Measurements from ENCODE around the gene APOL3. TPM values are rescaled to one million over a fixed set of nuclear protein-coding genes. Genes with fewer than 3 reads are reported as not detected.

APOL3 gene
- total and polyA plus RNA-seq, 10 of the 15 experiments (the other 5 are each of a cell fraction or from before 2014, with no cell fraction given): 6.9 to 66.8 (median 48.5) TPM

DNA sequence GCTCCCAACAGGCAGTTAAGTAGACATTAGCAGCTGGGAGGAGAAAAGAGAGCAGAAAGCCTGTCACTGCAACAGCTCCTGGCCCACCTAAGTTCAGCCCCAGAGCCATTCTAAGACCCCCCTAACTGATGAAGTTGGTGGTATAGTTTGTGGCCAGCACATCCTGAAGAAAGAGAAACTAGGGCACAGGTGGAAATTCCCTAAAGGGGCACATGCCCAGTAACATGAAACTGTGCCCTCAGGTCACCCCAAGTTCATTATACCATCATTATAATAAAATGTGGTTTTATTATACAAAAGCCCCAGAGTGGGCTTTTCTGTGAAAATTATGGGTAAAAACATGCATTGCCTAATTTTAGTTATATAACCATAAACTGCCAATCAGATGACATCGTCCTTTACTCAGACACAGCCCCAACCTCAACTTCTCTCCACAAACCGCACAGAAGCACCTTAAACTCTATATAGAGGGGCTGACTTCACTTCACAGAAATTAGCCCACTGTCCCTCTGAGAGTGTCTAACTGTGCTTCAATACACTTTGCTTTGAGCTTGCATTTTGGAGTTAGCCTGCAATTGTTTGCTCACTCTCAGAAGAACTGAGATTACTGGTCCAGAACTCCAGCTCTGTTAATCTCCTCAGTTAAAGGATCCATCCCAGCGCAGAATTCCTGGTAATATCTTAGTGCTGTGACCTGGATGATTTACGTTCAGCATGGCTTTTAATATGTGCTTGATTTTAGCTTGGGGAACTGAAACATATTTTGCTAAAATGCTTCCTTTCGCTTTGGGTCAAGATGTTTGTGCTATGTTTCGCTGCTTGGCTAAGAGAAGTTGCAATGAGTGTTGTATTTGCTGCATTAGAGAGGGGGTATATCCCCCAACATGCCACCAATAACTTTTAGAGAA is 1.8 kb upstream of the APOL3 start (continued):
- TF ChIP-seq, protein P1, sequence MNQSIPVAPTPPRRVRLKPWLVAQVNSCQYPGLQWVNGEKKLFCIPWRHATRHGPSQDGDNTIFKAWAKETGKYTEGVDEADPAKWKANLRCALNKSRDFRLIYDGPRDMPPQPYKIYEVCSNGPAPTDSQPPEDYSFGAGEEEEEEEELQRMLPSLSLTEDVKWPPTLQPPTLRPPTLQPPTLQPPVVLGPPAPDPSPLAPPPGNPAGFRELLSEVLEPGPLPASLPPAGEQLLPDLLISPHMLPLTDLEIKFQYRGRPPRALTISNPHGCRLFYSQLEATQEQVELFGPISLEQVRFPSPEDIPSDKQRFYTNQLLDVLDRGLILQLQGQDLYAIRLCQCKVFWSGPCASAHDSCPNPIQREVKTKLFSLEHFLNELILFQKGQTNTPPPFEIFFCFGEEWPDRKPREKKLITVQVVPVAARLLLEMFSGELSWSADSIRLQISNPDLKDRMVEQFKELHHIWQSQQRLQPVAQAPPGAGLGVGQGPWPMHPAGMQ (IDR thresholded peaks at IDR 0.05; ENCODE audit: borderline replicate concordance): no peak
- no peak for TF ChIP-seq JUND (IDR thresholded peaks at IDR 0.05; ENCODE audit: low read depth, low read length)
- no peak for TF ChIP-seq SUZ12 (IDR thresholded peaks at IDR 0.05; ENCODE audit: unreplicated experiment)
- TF ChIP-seq, protein P2, sequence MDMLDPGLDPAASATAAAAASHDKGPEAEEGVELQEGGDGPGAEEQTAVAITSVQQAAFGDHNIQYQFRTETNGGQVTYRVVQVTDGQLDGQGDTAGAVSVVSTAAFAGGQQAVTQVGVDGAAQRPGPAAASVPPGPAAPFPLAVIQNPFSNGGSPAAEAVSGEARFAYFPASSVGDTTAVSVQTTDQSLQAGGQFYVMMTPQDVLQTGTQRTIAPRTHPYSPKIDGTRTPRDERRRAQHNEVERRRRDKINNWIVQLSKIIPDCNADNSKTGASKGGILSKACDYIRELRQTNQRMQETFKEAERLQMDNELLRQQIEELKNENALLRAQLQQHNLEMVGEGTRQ (IDR thresholded peaks at IDR 0.05; ENCODE audit: borderline replicate concordance, low read depth, low read length): no peak
- TF ChIP-seq PAX5 (IDR thresholded peaks at IDR 0.05; ENCODE audit: borderline replicate concordance, low read depth, low read length): 0 out of 2 replicates have a peak, but pooled peaks have one; percentile 5
- peak; percentile 95 for TF ChIP-seq RUNX3 (IDR thresholded peaks at IDR 0.05; ENCODE audit: low read length)
- no peak for TF ChIP-seq ZNF384 (IDR thresholded peaks at IDR 0.05; ENCODE audit: borderline replicate concordance, low read depth, low read length)
- TF ChIP-seq, protein P3, sequence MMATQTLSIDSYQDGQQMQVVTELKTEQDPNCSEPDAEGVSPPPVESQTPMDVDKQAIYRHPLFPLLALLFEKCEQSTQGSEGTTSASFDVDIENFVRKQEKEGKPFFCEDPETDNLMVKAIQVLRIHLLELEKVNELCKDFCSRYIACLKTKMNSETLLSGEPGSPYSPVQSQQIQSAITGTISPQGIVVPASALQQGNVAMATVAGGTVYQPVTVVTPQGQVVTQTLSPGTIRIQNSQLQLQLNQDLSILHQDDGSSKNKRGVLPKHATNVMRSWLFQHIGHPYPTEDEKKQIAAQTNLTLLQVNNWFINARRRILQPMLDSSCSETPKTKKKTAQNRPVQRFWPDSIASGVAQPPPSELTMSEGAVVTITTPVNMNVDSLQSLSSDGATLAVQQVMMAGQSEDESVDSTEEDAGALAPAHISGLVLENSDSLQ (IDR thresholded peaks at IDR 0.05): peak; percentile 90
- no peak for TF ChIP-seq HDGF (IDR thresholded peaks at IDR 0.05)
- no peak; the same call in 1 of the 2 replicates for TF ChIP-seq TCF7 (IDR thresholded peaks at IDR 0.05; ENCODE audit: borderline replicate concordance)
- TF ChIP-seq CHD1 (IDR thresholded peaks at IDR 0.05; ENCODE audit: low read depth, low read length): no peak
- TF ChIP-seq, protein P4, sequence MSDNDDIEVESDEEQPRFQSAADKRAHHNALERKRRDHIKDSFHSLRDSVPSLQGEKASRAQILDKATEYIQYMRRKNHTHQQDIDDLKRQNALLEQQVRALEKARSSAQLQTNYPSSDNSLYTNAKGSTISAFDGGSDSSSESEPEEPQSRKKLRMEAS (IDR thresholded peaks at IDR 0.05; ENCODE audit: low read depth, low read length): 0 out of 2 replicates have a peak, but pooled peaks have one; percentile 13
- TF ChIP-seq, protein P5, sequence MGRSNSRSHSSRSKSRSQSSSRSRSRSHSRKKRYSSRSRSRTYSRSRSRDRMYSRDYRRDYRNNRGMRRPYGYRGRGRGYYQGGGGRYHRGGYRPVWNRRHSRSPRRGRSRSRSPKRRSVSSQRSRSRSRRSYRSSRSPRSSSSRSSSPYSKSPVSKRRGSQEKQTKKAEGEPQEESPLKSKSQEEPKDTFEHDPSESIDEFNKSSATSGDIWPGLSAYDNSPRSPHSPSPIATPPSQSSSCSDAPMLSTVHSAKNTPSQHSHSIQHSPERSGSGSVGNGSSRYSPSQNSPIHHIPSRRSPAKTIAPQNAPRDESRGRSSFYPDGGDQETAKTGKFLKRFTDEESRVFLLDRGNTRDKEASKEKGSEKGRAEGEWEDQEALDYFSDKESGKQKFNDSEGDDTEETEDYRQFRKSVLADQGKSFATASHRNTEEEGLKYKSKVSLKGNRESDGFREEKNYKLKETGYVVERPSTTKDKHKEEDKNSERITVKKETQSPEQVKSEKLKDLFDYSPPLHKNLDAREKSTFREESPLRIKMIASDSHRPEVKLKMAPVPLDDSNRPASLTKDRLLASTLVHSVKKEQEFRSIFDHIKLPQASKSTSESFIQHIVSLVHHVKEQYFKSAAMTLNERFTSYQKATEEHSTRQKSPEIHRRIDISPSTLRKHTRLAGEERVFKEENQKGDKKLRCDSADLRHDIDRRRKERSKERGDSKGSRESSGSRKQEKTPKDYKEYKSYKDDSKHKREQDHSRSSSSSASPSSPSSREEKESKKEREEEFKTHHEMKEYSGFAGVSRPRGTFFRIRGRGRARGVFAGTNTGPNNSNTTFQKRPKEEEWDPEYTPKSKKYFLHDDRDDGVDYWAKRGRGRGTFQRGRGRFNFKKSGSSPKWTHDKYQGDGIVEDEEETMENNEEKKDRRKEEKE (IDR thresholded peaks at IDR 0.05): no peak
- TF ChIP-seq SIX5 (IDR thresholded peaks at IDR 0.05; ENCODE audit: low read depth, low read length, severe bottlenecking): no peak
- TF ChIP-seq NFIC (IDR thresholded peaks at IDR 0.05; ENCODE audit: low read depth, low read length): peak; percentile 93
- TF ChIP-seq ZZZ3 (IDR thresholded peaks at IDR 0.05; ENCODE audit: control insufficient read depth, insufficient read length, low read depth): no peak
- TF ChIP-seq, protein P6, sequence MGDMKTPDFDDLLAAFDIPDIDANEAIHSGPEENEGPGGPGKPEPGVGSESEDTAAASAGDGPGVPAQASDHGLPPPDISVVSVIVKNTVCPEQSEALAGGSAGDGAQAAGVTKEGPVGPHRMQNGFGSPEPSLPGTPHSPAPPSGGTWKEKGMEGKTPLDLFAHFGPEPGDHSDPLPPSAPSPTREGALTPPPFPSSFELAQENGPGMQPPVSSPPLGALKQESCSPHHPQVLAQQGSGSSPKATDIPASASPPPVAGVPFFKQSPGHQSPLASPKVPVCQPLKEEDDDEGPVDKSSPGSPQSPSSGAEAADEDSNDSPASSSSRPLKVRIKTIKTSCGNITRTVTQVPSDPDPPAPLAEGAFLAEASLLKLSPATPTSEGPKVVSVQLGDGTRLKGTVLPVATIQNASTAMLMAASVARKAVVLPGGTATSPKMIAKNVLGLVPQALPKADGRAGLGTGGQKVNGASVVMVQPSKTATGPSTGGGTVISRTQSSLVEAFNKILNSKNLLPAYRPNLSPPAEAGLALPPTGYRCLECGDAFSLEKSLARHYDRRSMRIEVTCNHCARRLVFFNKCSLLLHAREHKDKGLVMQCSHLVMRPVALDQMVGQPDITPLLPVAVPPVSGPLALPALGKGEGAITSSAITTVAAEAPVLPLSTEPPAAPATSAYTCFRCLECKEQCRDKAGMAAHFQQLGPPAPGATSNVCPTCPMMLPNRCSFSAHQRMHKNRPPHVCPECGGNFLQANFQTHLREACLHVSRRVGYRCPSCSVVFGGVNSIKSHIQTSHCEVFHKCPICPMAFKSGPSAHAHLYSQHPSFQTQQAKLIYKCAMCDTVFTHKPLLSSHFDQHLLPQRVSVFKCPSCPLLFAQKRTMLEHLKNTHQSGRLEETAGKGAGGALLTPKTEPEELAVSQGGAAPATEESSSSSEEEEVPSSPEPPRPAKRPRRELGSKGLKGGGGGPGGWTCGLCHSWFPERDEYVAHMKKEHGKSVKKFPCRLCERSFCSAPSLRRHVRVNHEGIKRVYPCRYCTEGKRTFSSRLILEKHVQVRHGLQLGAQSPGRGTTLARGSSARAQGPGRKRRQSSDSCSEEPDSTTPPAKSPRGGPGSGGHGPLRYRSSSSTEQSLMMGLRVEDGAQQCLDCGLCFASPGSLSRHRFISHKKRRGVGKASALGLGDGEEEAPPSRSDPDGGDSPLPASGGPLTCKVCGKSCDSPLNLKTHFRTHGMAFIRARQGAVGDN (IDR thresholded peaks at IDR 0.05): no peak; the same call in 1 of the 2 replicates
- no peak for TF ChIP-seq ZNF274 (IDR thresholded peaks at IDR 0.05; ENCODE audit: insufficient read depth, insufficient read length)
